PC-3 (cell line): ENCODE measurements around the gene TSEN15.

ENCODE experiments used
- EZH2 ChIP-seq: fragments of 300-600 bp; sonication (generic); IDR thresholded peaks from one replicate; pipeline ENCODE4 v1.6.1; 2017; ENCODE audit warnings: antibody characterized with exemption, mild to moderate bottlenecking, low read length; ENCODE audit not compliant: unreplicated experiment
- TF ChIP-seq, protein P1 (sequence below): fragments of 300-600 bp; sonication (generic); conservative IDR thresholded peaks from 2 replicates; pipeline ENCODE4 v1.5.1; 2017; ENCODE audit warnings: antibody characterized with exemption, low read depth, mild to moderate bottlenecking, low read length

GRCh38 chr1:184018622-184019021 is 32.9 kb upstream of the TSEN15 start:
- TF ChIP-seq, protein P1, sequence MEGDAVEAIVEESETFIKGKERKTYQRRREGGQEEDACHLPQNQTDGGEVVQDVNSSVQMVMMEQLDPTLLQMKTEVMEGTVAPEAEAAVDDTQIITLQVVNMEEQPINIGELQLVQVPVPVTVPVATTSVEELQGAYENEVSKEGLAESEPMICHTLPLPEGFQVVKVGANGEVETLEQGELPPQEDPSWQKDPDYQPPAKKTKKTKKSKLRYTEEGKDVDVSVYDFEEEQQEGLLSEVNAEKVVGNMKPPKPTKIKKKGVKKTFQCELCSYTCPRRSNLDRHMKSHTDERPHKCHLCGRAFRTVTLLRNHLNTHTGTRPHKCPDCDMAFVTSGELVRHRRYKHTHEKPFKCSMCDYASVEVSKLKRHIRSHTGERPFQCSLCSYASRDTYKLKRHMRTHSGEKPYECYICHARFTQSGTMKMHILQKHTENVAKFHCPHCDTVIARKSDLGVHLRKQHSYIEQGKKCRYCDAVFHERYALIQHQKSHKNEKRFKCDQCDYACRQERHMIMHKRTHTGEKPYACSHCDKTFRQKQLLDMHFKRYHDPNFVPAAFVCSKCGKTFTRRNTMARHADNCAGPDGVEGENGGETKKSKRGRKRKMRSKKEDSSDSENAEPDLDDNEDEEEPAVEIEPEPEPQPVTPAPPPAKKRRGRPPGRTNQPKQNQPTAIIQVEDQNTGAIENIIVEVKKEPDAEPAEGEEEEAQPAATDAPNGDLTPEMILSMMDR = no peak
- no peak for TF ChIP-seq EZH2
